HEK293 (cell line): ENCODE results near the gene OR10H4.

Experiments
- CTCF ChIA-PET: fragments of 350-600 bp; formaldehyde crosslinking; extraction: SDS; loops from one replicate; lab custom pipeline; 2021; ENCODE audit warnings: antibody characterized with exemption; lab: Yijun Ruan, JAX
- POLR2A ChIA-PET: fragments of 300-600 bp; formaldehyde crosslinking; extraction: SDS; loops from one replicate; lab custom pipeline; 2020; ENCODE audit warnings: antibody characterized with exemption, inconsistent platforms; lab: Yijun Ruan, JAX
- H3K27ac ChIP-seq: fragments of 200-500 bp; sonication (Bioruptor generic); 2 replicates; pipeline ENCODE4 v1.5.1; 2014; ENCODE audit warnings: low read depth, low read length, control low read depth, inconsistent platforms; ENCODE audit errors: extremely low read depth
- H3K36me3 ChIP-seq, 2 experiments: fragments of 200-500 bp in 1 of 2; sonication (Bioruptor generic) in 1 of 2; 1 replicate in 1 of 2; 2 replicates in 1 of 2; pipeline ENCODE4 v1.5.1; 2014 to 2017; ENCODE audit warnings: inconsistent platforms in 2 of 2, low read length in 2 of 2; ENCODE audit not compliant: control insufficient read depth in 2 of 2, insufficient read depth in 1 of 2
- H3K4me1 ChIP-seq: fragments of 200-500 bp; sonication (Bioruptor generic); 2 replicates; pipeline ENCODE4 v1.5.1; 2014; ENCODE audit warnings: mild to moderate bottlenecking, low read length, inconsistent platforms; ENCODE audit not compliant: control insufficient read depth, insufficient read depth
- H3K4me3 ChIP-seq: 2 replicates; pipeline ENCODE4 v1.5.1; 2011; ENCODE audit warnings: low read depth, mild to moderate bottlenecking, control low read depth, low read length, moderate library complexity
- H3K9me3 ChIP-seq: fragments of 200-500 bp; sonication (Bioruptor generic); 2 replicates; pipeline ENCODE4 v1.5.1; 2014; ENCODE audit warnings: low read depth, low read length, inconsistent platforms; ENCODE audit not compliant: control insufficient read depth, insufficient read depth
- KLF1 ChIP-seq: fragments of 450-650 bp; formaldehyde crosslinking; IDR thresholded peaks from 2 replicates; pipeline ENCODE4 v1.5.1; 2016; ENCODE audit warnings: missing biosample characterization, missing genetic modification characterization
- KLF8 ChIP-seq: fragments of 450-650 bp; formaldehyde crosslinking; IDR thresholded peaks from 2 replicates; pipeline ENCODE4 v1.5.1; 2016; ENCODE audit warnings: missing biosample characterization, missing genetic modification characterization
- ZBTB26 ChIP-seq: fragments of 450-650 bp; formaldehyde crosslinking; optimal IDR thresholded peaks from 2 replicates; pipeline ENCODE3; 2016; ENCODE audit warnings: missing biosample characterization, mild to moderate bottlenecking, missing genetic modification characterization
- ZNF121 ChIP-seq: fragments of 450-650 bp; formaldehyde crosslinking; IDR thresholded peaks from 2 replicates; pipeline ENCODE4 v1.5.1; 2016; ENCODE audit warnings: missing biosample characterization, missing genetic modification characterization
- ZNF18 ChIP-seq: fragments of 450-650 bp; formaldehyde crosslinking; IDR thresholded peaks from 2 replicates; pipeline ENCODE4 v1.5.1; 2016; ENCODE audit warnings: missing biosample characterization, missing genetic modification characterization
- ZNF214 ChIP-seq: fragments of 450-650 bp; formaldehyde crosslinking; IDR thresholded peaks from 2 replicates; pipeline ENCODE4 v1.5.1; 2017; ENCODE audit warnings: missing biosample characterization, mild to moderate bottlenecking, missing genetic modification characterization, borderline replicate concordance
- ZNF423 ChIP-seq: fragments of 450-650 bp; formaldehyde crosslinking; IDR thresholded peaks from 2 replicates; pipeline ENCODE4 v1.5.1; 2016; ENCODE audit warnings: missing biosample characterization, missing genetic modification characterization
- ZNF704 ChIP-seq: fragments of 450-650 bp; formaldehyde crosslinking; IDR thresholded peaks from 2 replicates; pipeline ENCODE4 v1.5.1; 2016; ENCODE audit warnings: missing biosample characterization, missing genetic modification characterization
- ZNF776 ChIP-seq: fragments of 450-650 bp; formaldehyde crosslinking; IDR thresholded peaks from 2 replicates; pipeline ENCODE4 v1.5.0; 2017; ENCODE audit warnings: missing biosample characterization, missing genetic modification characterization, borderline replicate concordance
- ZNF837 ChIP-seq: fragments of 450-650 bp; formaldehyde crosslinking; IDR thresholded peaks from 2 replicates; pipeline ENCODE4 v1.5.1; 2016; ENCODE audit warnings: missing biosample characterization, missing genetic modification characterization
- TF ChIP-seq, protein P1 (sequence below): fragments of 450-650 bp; formaldehyde crosslinking; IDR thresholded peaks from 2 replicates; pipeline ENCODE4 v1.5.1; 2016; ENCODE audit warnings: missing biosample characterization, missing genetic modification characterization
- TF ChIP-seq, protein P2 (sequence below): fragments of 450-650 bp; formaldehyde crosslinking; IDR thresholded peaks from 2 replicates; pipeline ENCODE4 v1.5.1; 2016; ENCODE audit warnings: missing biosample characterization, missing genetic modification characterization
- TF ChIP-seq, protein P3 (sequence below): fragments of 450-650 bp; formaldehyde crosslinking; IDR thresholded peaks from 2 replicates; pipeline ENCODE4 v1.5.1; 2016; ENCODE audit warnings: missing biosample characterization, missing genetic modification characterization
- TF ChIP-seq, protein P4 (sequence below): fragments of 450-650 bp; formaldehyde crosslinking; IDR thresholded peaks from 2 replicates; pipeline ENCODE4 v1.5.1; 2016; ENCODE audit warnings: missing biosample characterization, missing genetic modification characterization

Gene OR10H4

GRCh38 chr19:15913384-15913783 lies 35.4 kb upstream of the OR10H4 start:
- Histone ChIP-seq H3K4me1 (no peaks in the 10 kb centered on the region), H3K9me3 (no peaks in the 10 kb centered on the region), H3K27ac (no peak overlapping the region), H3K36me3 (no peaks in the 10 kb centered on the region), H3K4me3 (no peak overlapping the region)
- ChIA-PET POLR2A (no interaction called here), CTCF (no interaction called here)
- TF ChIP-seq ZBTB26 (tag by site-specific recombination) (no peak), ZNF214 (no peak), ZNF704 (no peak), ZNF776 (tag by site-specific recombination) (no peak), KLF8 (tag by site-specific recombination) (no peak), KLF1 (no peak), ZNF18 (tag by site-specific recombination) (no peak), ZNF423 (tag by site-specific recombination) (no peak), ZNF121 (no peak), ZNF837 (tag by site-specific recombination) (no peak)
- TF ChIP-seq, protein P1, sequence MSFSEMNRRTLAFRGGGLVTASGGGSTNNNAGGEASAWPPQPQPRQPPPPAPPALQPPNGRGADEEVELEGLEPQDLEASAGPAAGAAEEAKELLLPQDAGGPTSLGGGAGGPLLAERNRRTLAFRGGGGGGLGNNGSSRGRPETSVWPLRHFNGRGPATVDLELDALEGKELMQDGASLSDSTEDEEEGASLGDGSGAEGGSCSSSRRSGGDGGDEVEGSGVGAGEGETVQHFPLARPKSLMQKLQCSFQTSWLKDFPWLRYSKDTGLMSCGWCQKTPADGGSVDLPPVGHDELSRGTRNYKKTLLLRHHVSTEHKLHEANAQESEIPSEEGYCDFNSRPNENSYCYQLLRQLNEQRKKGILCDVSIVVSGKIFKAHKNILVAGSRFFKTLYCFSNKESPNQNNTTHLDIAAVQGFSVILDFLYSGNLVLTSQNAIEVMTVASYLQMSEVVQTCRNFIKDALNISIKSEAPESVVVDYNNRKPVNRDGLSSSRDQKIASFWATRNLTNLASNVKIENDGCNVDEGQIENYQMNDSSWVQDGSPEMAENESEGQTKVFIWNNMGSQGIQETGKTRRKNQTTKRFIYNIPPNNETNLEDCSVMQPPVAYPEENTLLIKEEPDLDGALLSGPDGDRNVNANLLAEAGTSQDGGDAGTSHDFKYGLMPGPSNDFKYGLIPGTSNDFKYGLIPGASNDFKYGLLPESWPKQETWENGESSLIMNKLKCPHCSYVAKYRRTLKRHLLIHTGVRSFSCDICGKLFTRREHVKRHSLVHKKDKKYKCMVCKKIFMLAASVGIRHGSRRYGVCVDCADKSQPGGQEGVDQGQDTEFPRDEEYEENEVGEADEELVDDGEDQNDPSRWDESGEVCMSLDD (tag by site-specific recombination), result no peak
- TF ChIP-seq, protein P2, sequence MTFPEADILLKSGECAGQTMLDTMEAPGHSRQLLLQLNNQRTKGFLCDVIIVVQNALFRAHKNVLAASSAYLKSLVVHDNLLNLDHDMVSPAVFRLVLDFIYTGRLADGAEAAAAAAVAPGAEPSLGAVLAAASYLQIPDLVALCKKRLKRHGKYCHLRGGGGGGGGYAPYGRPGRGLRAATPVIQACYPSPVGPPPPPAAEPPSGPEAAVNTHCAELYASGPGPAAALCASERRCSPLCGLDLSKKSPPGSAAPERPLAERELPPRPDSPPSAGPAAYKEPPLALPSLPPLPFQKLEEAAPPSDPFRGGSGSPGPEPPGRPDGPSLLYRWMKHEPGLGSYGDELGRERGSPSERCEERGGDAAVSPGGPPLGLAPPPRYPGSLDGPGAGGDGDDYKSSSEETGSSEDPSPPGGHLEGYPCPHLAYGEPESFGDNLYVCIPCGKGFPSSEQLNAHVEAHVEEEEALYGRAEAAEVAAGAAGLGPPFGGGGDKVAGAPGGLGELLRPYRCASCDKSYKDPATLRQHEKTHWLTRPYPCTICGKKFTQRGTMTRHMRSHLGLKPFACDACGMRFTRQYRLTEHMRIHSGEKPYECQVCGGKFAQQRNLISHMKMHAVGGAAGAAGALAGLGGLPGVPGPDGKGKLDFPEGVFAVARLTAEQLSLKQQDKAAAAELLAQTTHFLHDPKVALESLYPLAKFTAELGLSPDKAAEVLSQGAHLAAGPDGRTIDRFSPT, result no peak
- TF ChIP-seq, protein P3, sequence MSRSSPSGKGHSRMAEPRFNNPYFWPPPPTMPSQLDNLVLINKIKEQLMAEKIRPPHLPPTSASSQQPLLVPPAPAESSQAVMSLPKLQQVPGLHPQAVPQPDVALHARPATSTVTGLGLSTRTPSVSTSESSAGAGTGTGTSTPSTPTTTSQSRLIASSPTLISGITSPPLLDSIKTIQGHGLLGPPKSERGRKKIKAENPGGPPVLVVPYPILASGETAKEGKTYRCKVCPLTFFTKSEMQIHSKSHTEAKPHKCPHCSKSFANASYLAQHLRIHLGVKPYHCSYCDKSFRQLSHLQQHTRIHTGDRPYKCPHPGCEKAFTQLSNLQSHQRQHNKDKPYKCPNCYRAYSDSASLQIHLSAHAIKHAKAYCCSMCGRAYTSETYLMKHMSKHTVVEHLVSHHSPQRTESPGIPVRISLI (tag by site-specific recombination), result no peak
- TF ChIP-seq, protein P4, sequence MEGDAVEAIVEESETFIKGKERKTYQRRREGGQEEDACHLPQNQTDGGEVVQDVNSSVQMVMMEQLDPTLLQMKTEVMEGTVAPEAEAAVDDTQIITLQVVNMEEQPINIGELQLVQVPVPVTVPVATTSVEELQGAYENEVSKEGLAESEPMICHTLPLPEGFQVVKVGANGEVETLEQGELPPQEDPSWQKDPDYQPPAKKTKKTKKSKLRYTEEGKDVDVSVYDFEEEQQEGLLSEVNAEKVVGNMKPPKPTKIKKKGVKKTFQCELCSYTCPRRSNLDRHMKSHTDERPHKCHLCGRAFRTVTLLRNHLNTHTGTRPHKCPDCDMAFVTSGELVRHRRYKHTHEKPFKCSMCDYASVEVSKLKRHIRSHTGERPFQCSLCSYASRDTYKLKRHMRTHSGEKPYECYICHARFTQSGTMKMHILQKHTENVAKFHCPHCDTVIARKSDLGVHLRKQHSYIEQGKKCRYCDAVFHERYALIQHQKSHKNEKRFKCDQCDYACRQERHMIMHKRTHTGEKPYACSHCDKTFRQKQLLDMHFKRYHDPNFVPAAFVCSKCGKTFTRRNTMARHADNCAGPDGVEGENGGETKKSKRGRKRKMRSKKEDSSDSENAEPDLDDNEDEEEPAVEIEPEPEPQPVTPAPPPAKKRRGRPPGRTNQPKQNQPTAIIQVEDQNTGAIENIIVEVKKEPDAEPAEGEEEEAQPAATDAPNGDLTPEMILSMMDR (tag by site-specific recombination), result no peak
